Stimulated activated CD8-positive, alpha-beta memory T cell treated with anti-CD3 and anti-CD28 coated beads, Interleukin-15, amount 100 ng/mL, for 48 hours (primary cell): ENCODE data around the gene TBC1D8B.

Source experiments
- DNase-seq, 2 donors: peaks; one replicate each; pipeline ENCODE4 v3.0.0-alpha.2; 2020; ENCODE audit warnings: low read depth in 2 of 2

The TBC1D8B gene

GRCh38 chrX:106898462-106898861, 96.0 kb downstream of the TBC1D8B start:
- no peak for DNase-seq

DNA sequence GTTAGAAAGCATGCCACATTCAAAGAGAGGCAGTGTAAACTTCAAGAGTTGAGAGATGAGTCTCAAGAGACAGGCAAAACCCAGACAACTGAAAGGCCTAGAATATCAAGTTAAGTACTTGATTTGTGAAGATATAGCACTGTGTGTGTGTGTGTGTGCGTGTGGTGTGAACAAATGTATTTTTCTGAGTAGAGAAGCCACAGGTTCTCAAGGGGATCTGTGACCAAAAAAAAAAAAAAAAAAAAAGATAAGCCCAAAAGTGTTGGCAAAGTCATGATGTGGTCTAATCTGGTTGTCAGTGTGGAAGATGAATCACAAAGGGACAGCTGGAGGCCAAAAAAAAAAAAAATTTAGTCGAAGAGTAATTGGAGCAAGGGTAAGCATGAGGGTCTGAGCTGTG, 96.8 kb downstream of the TBC1D8B start:
- no peak for DNase-seq

GRCh38 chrX:106899841-106900240, 97.4 kb downstream of the TBC1D8B start:
- no peak for DNase-seq

DNA sequence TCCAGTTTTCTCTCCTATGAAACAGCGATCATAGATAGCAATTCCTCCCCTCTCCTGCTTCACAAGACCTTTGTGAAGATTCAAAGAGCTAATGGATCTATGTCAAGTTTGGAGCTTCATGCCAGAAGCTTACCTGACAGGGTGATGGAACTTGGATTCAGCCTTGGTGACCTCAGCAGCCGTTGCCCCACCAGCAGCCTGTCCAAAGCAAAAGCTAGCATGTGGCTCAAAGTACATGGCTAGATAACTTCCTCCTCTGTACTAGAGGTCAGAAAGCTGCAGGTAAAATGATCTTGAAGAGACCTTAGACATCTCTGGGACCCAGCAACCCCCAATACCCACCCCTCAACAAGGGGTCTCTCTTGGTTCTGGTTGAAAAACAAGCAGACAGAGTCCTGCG, 98.9 kb downstream of the TBC1D8B start:
- DNase-seq, result no peak

GRCh38 chrX:106901781-106902219, 99.3 kb downstream of the TBC1D8B start:
- DNase-seq, result no peak

GRCh38 chrX:106902684-106903083, 100.2 kb downstream of the TBC1D8B start:
- DNase-seq, result no peak

- no peak for DNase-seq
These were observed 100.9 kb downstream of the TBC1D8B start, which contains the start of gene RIPPLY1 for GRCh38 chrX:106903291-106903824. Gene RIPPLY1 (minus strand): TSS chrX:106903341. CDS start chrX:106903287, 54 bp downstream.

DNA sequence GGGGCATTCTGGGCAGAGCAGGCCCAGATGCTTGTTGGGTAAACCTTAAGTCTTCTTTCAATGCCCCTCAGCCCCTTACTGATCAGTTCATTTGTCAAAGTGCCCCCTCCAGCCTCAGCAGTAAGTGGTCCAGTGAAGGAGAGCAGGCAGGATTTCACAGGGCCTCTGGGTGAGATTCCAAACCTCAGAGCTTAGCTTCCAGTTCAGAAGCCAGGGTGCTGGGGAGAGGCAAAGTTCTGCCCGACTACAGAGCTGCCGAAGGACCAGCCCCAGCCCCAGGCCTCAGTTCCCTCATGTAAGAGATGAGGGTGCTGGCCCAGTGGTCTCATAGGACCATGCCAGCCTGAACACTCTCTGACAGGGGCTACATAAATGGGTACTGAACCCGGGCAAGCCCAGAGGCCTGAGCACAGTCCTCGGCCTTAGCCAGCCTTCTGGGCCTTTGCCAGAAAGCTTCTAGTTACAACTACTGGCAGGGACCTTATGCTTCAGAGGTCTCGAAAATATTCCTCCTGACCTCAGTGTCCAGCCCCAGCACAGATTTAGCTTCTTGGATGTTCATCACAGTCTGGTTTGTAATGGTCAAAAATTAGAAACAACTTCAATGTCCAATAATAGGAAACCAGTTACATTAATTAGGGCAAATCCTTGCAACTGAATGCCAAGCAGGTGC, 101.5 kb downstream of the TBC1D8B start:
- DNase-seq, result no peak

DNA sequence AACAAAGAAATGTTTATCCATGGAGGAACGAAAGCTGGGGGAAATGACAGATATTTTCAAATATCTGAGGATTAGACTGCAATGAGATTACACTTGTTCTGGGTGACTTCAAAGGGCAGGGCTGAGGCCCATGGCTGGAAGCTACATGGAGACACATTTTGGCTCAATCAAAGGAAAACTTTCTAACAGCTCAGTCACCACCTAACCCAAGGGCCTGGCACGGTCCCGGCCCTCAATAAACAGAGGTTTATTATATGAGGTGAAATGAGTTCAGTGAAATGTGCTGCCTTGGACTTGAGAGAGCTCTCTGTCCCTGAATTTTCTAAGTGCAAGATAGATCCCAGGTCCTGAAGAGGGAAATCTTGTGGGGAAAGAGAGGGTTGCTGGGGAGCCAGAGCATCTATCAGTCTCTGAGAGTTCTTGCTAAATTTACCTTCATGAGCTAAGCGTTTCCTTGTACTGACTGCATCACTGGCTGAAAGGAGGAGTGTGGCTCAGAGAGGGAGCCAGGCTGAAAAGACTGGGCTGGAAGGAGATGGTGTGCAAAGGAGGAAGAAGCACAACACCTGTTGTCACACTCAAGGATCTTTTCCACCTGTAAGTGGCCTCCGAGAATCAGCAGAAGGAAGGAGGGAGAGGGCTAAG, 102.7 kb downstream of the TBC1D8B start:
- no peak for DNase-seq

DNA sequence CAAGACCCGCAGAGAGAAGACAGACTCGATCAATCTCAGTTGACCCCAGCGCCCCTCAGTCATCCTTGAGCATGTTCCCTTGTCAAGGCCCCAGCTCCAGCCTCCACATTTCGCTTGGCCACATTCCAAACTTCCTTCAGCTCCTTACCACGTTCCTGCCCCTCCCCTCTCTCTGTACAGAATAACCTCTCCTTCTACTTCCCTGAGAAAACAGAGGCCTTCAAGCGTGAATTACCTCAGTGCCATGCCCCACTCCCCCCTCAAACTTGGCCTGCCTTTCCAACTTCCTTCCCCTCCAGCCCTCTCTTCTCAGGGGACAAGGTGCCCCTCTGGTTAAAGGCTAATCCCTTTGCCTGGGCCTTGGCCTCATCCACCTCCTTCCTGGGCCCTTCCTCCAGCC, 103.9 kb downstream of the TBC1D8B start:
- DNase-seq, result no peak

DNA sequence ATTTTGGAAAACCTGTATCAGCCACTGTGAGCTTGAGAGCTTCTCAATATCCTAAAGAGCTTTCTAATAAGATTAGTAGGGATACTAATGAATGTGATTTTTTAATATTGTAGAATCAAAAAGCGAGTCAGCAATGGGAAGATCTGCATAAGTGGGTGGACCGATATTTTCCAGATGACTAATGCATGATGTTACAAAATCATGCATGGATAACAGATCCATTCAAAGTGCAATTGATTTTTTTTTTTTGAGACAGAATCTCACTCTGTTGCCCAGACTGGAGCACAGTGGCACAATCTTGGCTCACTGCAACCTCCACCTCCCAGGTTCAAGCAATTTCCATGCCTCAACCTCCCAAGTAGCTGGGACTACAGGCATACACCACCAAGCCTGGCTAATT, 110.4 kb downstream of the TBC1D8B start:
- no peak for DNase-seq

DNA sequence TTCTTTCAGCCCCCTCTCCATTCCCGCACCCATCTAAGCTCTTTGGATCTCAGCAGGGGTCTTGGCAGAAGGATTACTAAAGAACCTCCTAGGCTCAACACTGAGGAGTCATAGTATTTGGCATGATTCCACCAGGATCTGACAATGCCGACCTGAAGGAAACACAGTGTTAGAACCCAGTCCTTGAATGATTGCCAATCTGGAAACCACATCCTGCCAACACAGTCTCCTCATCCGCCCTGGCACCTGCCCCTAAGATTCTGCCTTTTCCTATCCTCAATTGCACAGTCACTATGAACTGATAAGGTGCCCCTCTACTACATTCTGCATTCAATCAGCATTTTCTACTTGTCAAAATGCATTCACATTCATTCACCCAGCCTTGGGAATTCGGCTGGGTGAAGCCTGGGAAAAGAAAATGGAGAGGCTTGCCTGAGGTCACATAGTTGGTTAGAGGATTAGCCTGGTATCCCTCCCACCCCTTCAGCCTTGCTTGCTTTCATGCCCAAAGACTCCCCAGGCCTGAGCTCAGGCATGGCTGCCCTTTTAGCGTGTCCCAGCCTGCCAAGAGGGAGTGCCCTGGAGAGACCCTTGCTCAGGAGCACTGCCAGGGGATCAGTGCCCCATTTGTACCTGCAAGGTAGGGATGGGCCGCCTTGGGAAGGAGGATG, 115.5 kb downstream of the TBC1D8B start:
- no peak for DNase-seq

DNA sequence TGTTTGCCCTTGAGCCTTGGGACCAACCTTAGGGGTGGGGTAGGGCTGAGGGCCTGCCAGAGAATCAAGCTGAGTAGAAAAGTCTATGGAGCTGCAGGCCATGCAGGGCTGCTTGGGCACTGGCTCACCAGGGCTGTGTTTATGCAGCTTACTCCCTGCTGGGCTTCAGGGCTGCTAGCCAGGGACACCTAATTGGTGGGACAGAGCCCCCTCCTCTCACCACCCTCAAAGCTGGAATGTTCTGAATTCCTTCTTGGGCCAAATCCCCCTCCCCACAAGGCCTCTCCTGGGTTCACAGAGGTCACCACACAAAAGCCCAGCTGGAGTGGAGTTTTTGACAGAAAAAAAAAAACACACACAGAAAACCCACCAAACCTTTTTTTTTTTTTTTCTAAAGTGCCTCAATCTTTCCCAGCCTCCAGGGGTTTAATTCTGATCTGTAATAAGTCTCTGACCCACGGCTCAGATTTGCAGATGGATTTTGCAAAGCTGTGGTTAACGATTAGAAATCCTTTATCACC, 117.5 kb downstream of the TBC1D8B start, which contains the start of gene CLDN2:
Gene CLDN2 (plus strand): TSS at position 471 of the 521 bp plus-strand sequence. CDS start 7,827 bp downstream, outside the sequence.
- DNase-seq, result no peak

- DNase-seq, result no peak
These were observed 119.2 kb downstream of the TBC1D8B start for GRCh38 chrX:106921637-106922036.
